GM19239 (cell line): ENCODE results near the gene CEP126.
A peak's percentile ranks its signal among the peaks of the same experiment; 100 is the strongest.

Experiments
- DNase-seq: peaks from one replicate; pipeline ENCODE4 v3.0.0; 2011; ENCODE audit warnings: low spot score; ENCODE audit not compliant: insufficient read length
- FAIRE-seq: peaks from 2 replicates; lab custom pipeline; 2011; peaks lifted over from hg19 to GRCh38; lab: Jason Lieb, UNC

The CEP126 gene

DNA sequence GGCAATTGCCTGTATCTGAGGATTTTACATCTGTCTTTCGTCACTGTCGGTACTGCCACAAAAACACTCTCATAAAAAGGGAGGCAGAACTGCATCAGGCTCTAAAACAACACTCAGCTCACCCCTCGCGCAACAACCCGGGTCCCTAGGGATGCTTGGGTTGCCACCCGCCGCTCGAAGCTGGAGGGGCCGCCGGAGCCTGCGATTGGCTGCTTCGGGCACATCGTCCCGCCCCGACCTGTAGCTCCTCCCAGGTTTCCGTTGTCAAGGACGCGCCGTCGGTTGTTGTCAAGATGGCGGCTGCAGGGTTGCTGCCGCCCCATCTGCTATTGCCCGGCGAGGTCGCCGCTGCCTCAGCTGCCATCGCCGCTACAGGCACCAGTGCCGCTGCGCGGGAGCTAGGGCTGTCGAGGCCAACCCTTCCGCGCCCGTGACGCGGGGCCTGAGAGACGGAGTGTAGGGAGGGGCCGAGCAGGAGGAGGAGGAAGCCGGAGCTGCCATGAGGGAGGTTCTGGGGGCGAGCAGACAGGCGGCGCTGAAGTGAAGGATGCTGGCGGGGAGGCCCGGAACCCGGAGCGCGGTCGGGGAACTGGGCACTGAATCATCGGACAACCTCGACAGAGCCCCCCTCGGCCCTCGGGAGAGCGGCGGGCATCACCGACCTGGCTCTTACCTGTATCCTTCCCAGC lies at the start of gene CEP126:
Gene CEP126, plus strand, starts transcription at position 273 of the 689 bp plus-strand sequence. Its CDS starts 275 bp downstream, at position 548.
- FAIRE-seq: no peak
- peak; percentile 75 for DNase-seq

DNA sequence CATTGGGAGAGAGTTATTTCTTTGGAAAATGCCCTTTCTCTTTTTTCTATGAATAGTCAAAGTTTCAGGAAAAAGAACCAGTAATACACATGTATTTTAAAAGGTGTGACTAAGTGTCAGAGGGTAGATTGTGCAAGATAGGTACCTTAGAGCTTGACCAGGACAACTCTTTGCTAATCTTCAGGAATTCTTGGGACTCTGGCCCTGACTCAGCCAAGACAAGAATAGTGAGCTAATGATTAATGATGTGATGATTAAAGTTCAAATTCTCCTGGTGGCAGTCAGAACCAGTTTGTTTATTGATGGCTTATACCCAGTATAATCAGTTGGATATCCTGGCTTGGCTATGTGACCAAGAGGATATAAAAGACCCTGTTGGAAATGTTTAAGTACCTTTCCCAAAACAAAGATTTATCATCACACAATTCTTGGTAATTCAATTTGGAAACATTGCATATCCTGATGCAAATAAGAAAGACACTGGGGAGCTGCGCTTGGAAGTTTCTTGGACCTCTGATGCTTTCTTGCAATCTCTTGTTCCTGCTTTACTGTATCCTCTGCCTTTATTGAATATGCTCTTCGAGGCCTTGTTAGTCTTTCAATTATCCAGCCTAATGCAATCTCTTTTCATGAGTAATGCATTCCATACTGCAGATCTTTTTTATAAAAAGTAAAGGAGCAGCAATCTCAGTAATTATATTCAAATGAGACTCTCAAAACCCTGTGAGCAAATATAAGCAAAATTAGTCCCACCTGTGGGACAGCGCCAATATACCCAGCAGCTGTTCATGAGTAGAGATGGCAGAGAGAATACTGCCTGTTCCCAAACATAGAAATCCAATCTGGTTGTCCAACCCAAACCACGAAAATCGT lies 48.0 kb upstream of the CEP126 start:
- DNase-seq: no peak
- FAIRE-seq: no peak

- no peak for DNase-seq
- no peak for FAIRE-seq
Observed at GRCh38 chr11:101867951-101868350, 46.9 kb upstream of the CEP126 start.

GRCh38 chr11:101870510-101870909 lies 44.3 kb upstream of the CEP126 start:
- DNase-seq: no peak
- FAIRE-seq: no peak

DNA sequence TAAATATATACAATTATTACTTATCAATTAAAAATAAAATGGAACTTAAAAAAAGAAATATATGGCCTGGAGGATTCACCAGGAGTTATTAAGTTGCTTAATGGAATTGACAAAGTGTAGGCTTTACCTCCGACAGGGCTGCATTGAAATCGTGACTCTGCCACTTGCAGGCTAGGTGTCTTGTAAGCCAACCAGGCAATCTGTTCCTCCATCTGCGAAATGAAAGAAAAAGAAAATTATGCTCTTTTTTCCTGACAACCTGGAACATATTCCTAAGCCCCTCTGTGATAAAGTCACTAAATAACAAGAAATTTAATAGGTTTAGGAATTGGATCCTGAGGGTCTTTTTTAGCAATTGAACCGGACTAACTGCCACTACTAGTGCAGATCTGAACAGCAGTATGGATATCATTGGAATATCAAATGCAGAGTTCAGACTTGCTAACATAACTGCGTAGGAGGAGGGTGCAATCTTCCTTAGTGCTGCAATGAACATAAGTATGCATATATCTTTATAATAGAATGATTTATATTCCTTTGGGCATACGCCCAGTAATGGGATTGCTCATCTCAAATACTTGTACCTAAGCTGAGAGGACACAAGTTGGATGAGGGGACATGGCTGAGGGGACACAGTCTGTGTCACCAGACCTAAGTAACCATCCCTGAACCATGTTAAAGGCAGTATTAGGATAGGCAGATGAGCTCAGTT lies 42.5 kb upstream of the CEP126 start:
- no peak for DNase-seq
- FAIRE-seq: no peak

GRCh38 chr11:101880222-101880621 lies 34.6 kb upstream of the CEP126 start:
- FAIRE-seq (no peak), DNase-seq (no peak)

DNA sequence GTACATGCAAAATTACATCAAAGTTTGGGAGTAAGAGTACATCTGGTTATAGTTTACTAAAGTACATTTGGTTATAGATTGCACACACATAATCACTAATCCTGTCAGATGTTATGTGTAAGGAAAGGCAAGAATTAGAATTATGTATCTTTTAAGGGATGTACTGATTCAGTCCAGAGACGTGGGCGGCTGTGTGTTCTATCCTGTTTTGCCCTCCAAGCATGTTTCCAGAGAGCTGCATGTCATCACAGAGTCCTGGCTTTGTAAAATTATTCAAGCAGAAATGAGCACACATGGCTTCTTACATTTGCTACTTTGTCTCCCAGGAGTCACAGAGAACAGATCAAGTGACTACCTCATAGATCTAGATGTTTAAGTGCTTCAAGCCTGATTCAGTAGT lies 33.2 kb upstream of the CEP126 start:
- FAIRE-seq: no peak

GRCh38 chr11:101885631-101886030 lies 29.2 kb upstream of the CEP126 start:
- no peak for FAIRE-seq

More for the DNA sequence above, 33.2 kb upstream of the CEP126 start:
- DNase-seq: no peak

DNA sequence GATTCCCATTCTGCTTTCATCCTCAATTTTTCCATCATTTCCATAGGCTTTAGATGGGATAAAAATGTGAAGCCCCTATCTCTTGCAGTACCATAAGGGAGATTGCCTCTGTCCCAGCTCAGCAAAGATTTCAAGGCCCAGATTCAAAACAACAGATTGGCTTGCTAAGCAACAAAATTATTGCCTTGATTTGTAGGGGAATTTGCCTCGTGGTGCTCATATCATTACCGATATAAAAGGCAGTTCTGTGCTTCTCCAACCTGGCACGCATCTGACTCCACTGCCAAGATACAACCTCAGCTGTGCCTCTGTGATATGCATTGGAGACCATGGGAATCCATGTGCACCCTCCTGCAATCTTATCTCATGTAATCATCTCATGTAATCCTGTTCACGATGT lies 25.0 kb upstream of the CEP126 start:
- FAIRE-seq (no peak), DNase-seq (no peak)

More at GRCh38 chr11:101885631-101886030, 29.2 kb upstream of the CEP126 start:
- DNase-seq: no peak

DNA sequence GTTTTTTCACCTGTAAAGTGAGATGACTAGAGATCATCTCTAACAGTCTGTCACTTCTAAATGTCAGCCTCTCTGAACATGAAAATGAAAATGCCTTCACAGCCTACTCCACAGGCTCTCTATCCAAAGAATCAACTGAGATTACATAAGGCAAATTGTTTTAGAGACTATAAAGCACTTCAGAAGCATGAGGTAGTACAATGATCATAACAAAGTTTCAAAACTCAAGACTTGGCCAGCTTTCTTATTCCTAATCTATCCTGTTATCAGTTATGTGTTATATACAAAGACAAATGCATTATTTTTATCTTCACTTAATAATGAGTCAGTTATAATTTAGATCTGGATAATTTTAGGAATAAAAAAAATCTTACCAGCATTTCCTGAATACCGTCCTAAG lies 20.3 kb upstream of the CEP126 start:
- no peak for DNase-seq
- no peak for FAIRE-seq

GRCh38 chr11:101907815-101908214 lies 7.0 kb upstream of the CEP126 start:
- DNase-seq: no peak
- FAIRE-seq: no peak

DNA sequence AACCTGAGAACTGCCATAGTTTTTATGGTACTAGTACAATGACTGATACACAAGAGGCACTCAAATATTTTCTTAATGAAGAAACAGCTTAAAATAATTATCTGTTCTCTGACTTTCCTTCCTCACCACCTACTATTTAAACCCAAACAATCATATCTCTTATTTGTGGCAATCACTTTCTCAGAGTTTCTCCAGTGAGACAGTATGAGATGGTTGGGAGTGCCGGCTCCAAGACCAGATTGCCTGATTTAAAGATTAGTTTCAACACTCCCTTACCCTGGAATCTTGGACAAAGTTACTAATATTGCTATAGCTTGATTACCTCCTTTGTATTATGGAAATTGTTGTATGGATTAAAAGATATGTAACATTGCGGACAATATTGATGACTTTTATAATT lies 5.7 kb upstream of the CEP126 start:
- DNase-seq (no peak), FAIRE-seq (no peak)

- DNase-seq: no peak
- FAIRE-seq: no peak
Observed at GRCh38 chr11:101912823-101913284, 2.0 kb upstream of the CEP126 start.

GRCh38 chr11:101913656-101914055 lies 1.2 kb upstream of the CEP126 start:
- DNase-seq: no peak
- no peak for FAIRE-seq

- FAIRE-seq (no peak), DNase-seq (peak; percentile 1)
Observed at GRCh38 chr11:101914341-101914737, 471 bp upstream of the CEP126 start.

- DNase-seq: peak; percentile 9
- peak; percentile 60 for FAIRE-seq
Observed at GRCh38 chr11:101915791-101916291, 1.0 kb downstream of the CEP126 start.

- DNase-seq (no peak), FAIRE-seq (no peak)
Observed at GRCh38 chr11:101916422-101916821, 1.6 kb downstream of the CEP126 start, which contains the start of gene ANGPTL5. TSS of gene ANGPTL5 (minus strand) at chr11:101916522. CDS start at chr11:101907909, 8,613 bp downstream.

DNA sequence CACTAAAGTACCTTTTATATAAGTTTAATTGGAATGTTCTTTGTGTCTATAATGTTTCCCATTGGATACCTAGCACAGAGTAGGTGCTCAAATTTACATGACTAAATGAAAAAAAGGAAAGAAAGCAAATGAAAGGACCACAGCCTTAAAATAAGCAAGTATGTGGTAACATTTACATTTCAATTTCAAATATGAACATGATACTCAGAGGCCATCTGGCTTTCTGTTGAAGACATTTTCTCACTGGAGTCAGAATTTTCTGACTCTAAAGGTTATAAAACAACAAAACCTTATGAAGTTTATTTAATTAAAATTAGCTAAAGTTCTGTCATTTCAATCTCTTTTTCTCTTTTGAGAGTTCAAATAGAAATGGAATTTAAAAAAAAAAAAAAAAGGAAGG lies 2.4 kb downstream of the CEP126 start:
- DNase-seq (no peak), FAIRE-seq (no peak)

DNA sequence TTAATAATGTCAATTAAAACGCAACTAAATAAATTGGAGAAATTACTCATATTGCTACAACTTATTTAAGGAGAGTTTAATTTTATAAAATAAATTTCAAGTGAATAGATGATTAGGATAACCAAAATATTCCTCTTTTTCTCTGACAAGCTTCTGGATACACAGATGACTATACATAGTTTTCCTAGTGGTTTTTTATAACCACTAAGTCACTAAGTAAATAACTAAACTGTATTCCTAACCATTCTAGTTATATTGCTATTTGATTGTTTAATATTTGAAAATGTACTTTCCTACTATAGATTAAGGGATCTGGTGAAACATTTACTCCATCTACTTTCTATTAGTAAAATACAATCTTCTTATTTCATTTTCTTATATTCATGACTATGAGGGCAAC lies 6.2 kb downstream of the CEP126 start:
- FAIRE-seq (no peak), DNase-seq (no peak)

DNA sequence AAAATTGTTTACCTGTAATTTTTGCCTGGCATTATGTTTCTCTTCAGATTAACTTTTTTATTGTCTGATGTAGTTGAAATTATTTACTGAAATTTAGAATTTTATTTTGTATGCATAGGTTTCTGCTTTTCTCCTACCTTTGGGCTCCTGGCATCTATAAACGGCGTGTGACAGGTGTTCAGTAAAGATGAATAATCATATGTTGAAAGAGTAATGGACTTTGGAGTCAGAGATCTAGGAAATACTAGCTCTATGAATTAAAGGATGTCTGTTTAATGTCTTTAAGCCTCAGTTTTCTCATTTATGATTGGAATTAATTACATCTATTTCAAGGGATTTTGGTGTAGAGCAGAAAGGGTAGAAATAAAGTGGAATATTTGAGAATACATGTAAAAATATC lies 8.7 kb downstream of the CEP126 start:
- DNase-seq (no peak), FAIRE-seq (no peak)
